Astrocyte (in vitro differentiated cells and primary cell): ENCODE data around the gene OPCML.

Experiments
- EZH2 ChIP-seq: IDR thresholded peaks from 2 replicates; pipeline ENCODE4 v1.6.1; 2012; ENCODE audit warnings: mild to moderate bottlenecking, low read length, inconsistent platforms; ENCODE audit not compliant: insufficient read depth
- TF ChIP-seq, protein P1 (sequence below): IDR thresholded peaks from 2 replicates; pipeline ENCODE4 v1.5.1; 2011; ENCODE audit warnings: low read depth, mild to moderate bottlenecking, inconsistent platforms, low read length, moderate library complexity; ENCODE audit not compliant: insufficient read depth

GRCh38 chr11:132859306-132859705 is 673.0 kb downstream of the OPCML start:
- TF ChIP-seq, protein P1, sequence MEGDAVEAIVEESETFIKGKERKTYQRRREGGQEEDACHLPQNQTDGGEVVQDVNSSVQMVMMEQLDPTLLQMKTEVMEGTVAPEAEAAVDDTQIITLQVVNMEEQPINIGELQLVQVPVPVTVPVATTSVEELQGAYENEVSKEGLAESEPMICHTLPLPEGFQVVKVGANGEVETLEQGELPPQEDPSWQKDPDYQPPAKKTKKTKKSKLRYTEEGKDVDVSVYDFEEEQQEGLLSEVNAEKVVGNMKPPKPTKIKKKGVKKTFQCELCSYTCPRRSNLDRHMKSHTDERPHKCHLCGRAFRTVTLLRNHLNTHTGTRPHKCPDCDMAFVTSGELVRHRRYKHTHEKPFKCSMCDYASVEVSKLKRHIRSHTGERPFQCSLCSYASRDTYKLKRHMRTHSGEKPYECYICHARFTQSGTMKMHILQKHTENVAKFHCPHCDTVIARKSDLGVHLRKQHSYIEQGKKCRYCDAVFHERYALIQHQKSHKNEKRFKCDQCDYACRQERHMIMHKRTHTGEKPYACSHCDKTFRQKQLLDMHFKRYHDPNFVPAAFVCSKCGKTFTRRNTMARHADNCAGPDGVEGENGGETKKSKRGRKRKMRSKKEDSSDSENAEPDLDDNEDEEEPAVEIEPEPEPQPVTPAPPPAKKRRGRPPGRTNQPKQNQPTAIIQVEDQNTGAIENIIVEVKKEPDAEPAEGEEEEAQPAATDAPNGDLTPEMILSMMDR, result no peak
- no peak for TF ChIP-seq EZH2
